HL-60 (cell line): ENCODE data around the gene PPIE.

Experiments
- CTCF ChIP-seq: IDR thresholded peaks from one replicate; pipeline ENCODE4 v1.5.1; 2011; ENCODE audit warnings: low read length, control low read depth, inconsistent platforms; ENCODE audit not compliant: insufficient read depth
- GABPA ChIP-seq: IDR thresholded peaks from 2 replicates; pipeline ENCODE4 v1.6.1; 2012; ENCODE audit warnings: low read depth
- POLR2AphosphoS5 ChIP-seq: IDR thresholded peaks from 2 replicates; pipeline ENCODE4 v1.6.1; 2012; ENCODE audit warnings: low read depth
- REST ChIP-seq: IDR thresholded peaks from 2 replicates; pipeline ENCODE4 v1.6.1; 2012; ENCODE audit warnings: low read depth; ENCODE audit not compliant: insufficient replicate concordance

- TF ChIP-seq CTCF (no peak), GABPA (no peak), POLR2AphosphoS5 (no peak), REST (no peak)
Measured at GRCh38 chr1:39805385-39805784, 66.7 kb downstream of the PPIE start.
